ENCODE results near the gene DXO. TPM values are rescaled to one million over a fixed set of nuclear protein-coding genes. Genes with fewer than 3 reads are reported as not detected.
A peak's percentile ranks its signal among the peaks of the same experiment; 100 is the strongest.
"Not testable (repeated sequence)": the region's sequence is repeated elsewhere in the genome, so short reads cannot be mapped to it uniquely, and the experiment has no call there.

The DXO gene
- total RNA-seq, 2 donors from 2014 or later, result 16.9 to 26.0 TPM

DNA sequence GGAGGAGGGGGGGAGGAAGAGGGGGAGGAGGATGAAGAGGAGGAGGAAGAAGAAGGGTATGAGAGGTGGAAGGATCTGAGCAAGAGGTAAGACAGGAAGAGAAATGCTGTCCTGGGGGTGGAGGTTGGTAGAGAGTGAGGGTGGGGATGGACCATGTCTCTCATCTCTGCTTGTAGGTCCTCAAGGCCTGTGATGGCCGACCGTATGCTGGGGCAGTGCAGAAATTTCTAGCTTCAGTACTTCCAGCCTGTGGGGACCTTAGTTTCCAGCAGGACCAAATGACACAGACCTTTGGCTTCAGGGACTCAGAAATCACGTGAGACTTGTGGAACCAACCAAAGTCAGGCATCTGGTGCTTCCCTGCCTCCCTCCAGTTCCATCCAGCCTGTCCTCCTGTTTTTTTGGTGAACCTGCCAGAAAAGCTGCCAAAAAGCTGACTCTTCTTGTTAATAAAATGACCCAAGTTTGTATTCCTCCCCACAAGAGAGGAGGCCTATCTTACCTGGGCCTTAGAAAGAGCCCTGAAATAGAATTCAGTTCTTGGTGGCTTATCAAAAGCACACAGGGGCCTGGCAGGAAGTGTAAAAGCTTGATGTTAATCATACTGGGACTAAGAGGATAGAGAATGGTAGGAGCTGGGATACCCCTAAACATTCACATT lies 7.4 kb upstream of the DXO start:
- H3K9me3 ChIP-seq, result no peaks in the 10 kb centered on the region
- DNase-seq (no peak), ATAC-seq (no peak)
- WGBS, 2 donors, result 92 to 100% methylated on average over 3 of the region's 3 CpGs
- H3K27me3 ChIP-seq, result no peaks in the 10 kb centered on the region
- H3K27ac ChIP-seq, result no peak overlapping the region
- H3K4me3 ChIP-seq, result no peak overlapping the region
- TF ChIP-seq CTCF (IDR thresholded peaks at IDR 0.05), result no peak
- TF ChIP-seq POLR2A (IDR thresholded peaks at IDR 0.05), result no peak
- intact Hi-C loops (cut with DNase I), result no loop called here
- no peaks in the 10 kb centered on the region for H3K4me1 ChIP-seq
- peaks cover 0 to 2% of the 10 kb centered on the region in 2 donors for H3K36me3 ChIP-seq (replicated peaks in 1 of 2; ENCODE audit: insufficient read depth in 1 of 2, low read depth in 2 of 2)

DNA sequence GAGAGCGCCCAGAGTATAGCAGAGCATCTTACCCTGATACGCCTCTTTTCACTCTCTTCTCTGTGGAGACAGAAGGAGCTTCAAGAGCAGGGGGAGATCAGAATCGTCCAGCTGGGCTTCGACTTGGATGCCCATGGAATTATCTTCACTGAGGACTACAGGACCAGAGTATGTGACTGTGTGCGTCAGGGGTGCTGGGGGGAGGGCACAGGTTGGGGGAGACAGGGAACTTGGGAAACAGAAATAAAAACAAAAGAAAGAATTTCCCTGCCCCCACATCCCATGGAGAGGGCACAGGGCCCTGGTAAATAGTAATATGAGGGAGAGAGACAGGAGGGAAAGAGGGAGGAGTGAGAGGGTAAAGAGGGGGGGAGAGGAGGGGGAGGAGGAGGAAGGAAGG lies 6.9 kb upstream of the DXO start:
- ATAC-seq (no peak), DNase-seq (no peak)
- TF ChIP-seq CTCF (IDR thresholded peaks at IDR 0.05), result no peak
- TF ChIP-seq POLR2A (IDR thresholded peaks at IDR 0.05), result no peak
- Histone ChIP-seq H3K9me3 (no peaks in the 10 kb centered on the region), H3K27ac (no peak overlapping the region), H3K4me3 (no peak overlapping the region), H3K27me3 (no peaks in the 10 kb centered on the region), H3K36me3 (replicated peaks in 1 of 2; ENCODE audit: insufficient read depth in 1 of 2, low read depth in 2 of 2) (peaks cover 0 to 2% of the 10 kb centered on the region in 2 donors), H3K4me1 (no peaks in the 10 kb centered on the region)
- intact Hi-C loops (cut with DNase I), result no loop called here
- 78 to 87% methylated on average over 5 of the region's 5 CpGs for WGBS, 2 donors

GRCh38 chr6:31977816-31978431 lies 6.0 kb upstream of the DXO start:
- intact Hi-C loops (cut with DNase I), result no loop called here
- H3K27ac ChIP-seq, result no peak overlapping the region
- no peak for DNase-seq

GRCh38 chr6:31976065-31976464 lies 4.1 kb upstream of the DXO start:
- H3K4me3 ChIP-seq; H3K9me3 ChIP-seq; ATAC-seq; H3K36me3 ChIP-seq (replicated peaks in 1 of 2; ENCODE audit: insufficient read depth in 1 of 2, low read depth in 2 of 2); H3K27ac ChIP-seq; H3K27me3 ChIP-seq; DNase-seq; intact Hi-C loops (cut with DNase I): not testable (repeated sequence)
- 90 to 100% methylated on average over 2 of the region's 30 CpGs for WGBS, 2 donors
- H3K4me1 ChIP-seq, result peaks cover 16% of the 10 kb centered on the region

More at GRCh38 chr6:31977816-31978431, 6.0 kb upstream of the DXO start:
- ATAC-seq, result no peak
- Histone ChIP-seq H3K4me3 (no peak overlapping the region), H3K27me3 (no peaks in the 10 kb centered on the region), H3K9me3 (no peaks in the 10 kb centered on the region), H3K36me3 (replicated peaks in 1 of 2; ENCODE audit: insufficient read depth in 1 of 2, low read depth in 2 of 2) (peaks cover 0 to 2% of the 10 kb centered on the region in 2 donors), H3K4me1 (peaks cover 5% of the 10 kb centered on the region)
- 95 to 96% methylated on average over 12 of the region's 12 CpGs for WGBS, 2 donors
- TF ChIP-seq POLR2A (IDR thresholded peaks at IDR 0.05) (no peak), CTCF (IDR thresholded peaks at IDR 0.05) (no peak)

GRCh38 chr6:31972709-31973350 lies 892 bp upstream of the DXO start:
- ATAC-seq (no peak), DNase-seq (no peak)

More at GRCh38 chr6:31972709-31973350, 892 bp upstream of the DXO start:
- H3K4me1 ChIP-seq, result peaks cover 30% of the 10 kb centered on the region
- peak overlapping the region; percentile 47 to 49 for H3K4me3 ChIP-seq
- no peaks in the 10 kb centered on the region for H3K27me3 ChIP-seq
- no peak for TF ChIP-seq POLR2A (IDR thresholded peaks at IDR 0.05)
- no peak for TF ChIP-seq CTCF (IDR thresholded peaks at IDR 0.05)
- intact Hi-C loops (cut with DNase I), result no loop called here
- peaks cover 0 to 1% of the 10 kb centered on the region in 2 donors for H3K36me3 ChIP-seq (replicated peaks in 1 of 2; ENCODE audit: insufficient read depth in 1 of 2, low read depth in 2 of 2)
- peak overlapping the region; percentile 85 to 96 (median 95) for H3K27ac ChIP-seq
- H3K9me3 ChIP-seq, result no peaks in the 10 kb centered on the region
- 5 to 6% methylated on average over 12 to 19 of the region's 19 CpGs for whole genome bisulfite sequencing, 2 donors

All from body of pancreas (tissue), 4 donors.